ENCODE data around the gene RGS3.

Gene RGS3

GRCh38 chr9:113558632-113559502, 95.3 kb downstream of the RGS3 start:
- no peak for DNase-seq (ENCODE audit: extremely low read depth, low read depth)
- no peak for TF ChIP-seq CTCF (IDR thresholded peaks at IDR 0.05; ENCODE audit: low read depth, low read length, missing control alignments)
- H3K4me3 ChIP-seq (replicated peaks; ENCODE audit: low read depth, low read length), result no peak overlapping the region

GRCh38 chr9:113559834-113560800, 96.6 kb downstream of the RGS3 start:
- no peak for TF ChIP-seq CTCF (IDR thresholded peaks at IDR 0.05; ENCODE audit: low read depth, low read length, missing control alignments)
- no peak for DNase-seq (ENCODE audit: extremely low read depth, low read depth)
- no peak overlapping the region for H3K4me3 ChIP-seq (replicated peaks; ENCODE audit: low read depth, low read length)

- H3K4me3 ChIP-seq (replicated peaks; ENCODE audit: low read depth, low read length), result no peak overlapping the region
- no peak for DNase-seq (ENCODE audit: extremely low read depth, low read depth)
- no peak for TF ChIP-seq CTCF (IDR thresholded peaks at IDR 0.05; ENCODE audit: low read depth, low read length, missing control alignments)
Measured at GRCh38 chr9:113562653-113563381, 99.3 kb downstream of the RGS3 start.

GRCh38 chr9:113563826-113564497, 100.4 kb downstream of the RGS3 start:
- no peak for TF ChIP-seq CTCF (IDR thresholded peaks at IDR 0.05; ENCODE audit: low read depth, low read length, missing control alignments)
- no peak for DNase-seq (ENCODE audit: extremely low read depth, low read depth)
- no peak overlapping the region for H3K4me3 ChIP-seq (replicated peaks; ENCODE audit: low read depth, low read length)

GRCh38 chr9:113564498-113565237, 101.1 kb downstream of the RGS3 start:
- DNase-seq (ENCODE audit: extremely low read depth, low read depth), result no peak
- H3K4me3 ChIP-seq (replicated peaks; ENCODE audit: low read depth, low read length), result peak overlapping the region; percentile 38
- TF ChIP-seq CTCF (IDR thresholded peaks at IDR 0.05; ENCODE audit: low read depth, low read length, missing control alignments), result no peak
